Measurements from ENCODE around the gene DPEP2.

GRCh38 chr16:67942510-67943255 lies 56.6 kb downstream of the DPEP2 start:
- TF ChIP-seq POLR2A (IDR thresholded peaks at IDR 0.05), result no peak
- TF ChIP-seq POLR2AphosphoS5 (IDR thresholded peaks at IDR 0.05), result peak in 1 of 3 donors; percentile 13
- TF ChIP-seq CTCF (IDR thresholded peaks at IDR 0.05), result no peak

All from breast epithelium (tissue), 3 donors.